OCI-LY7 (cell line): ENCODE data around the gene STAC3.

Source experiments
- CTCF ChIP-seq: fragments of 200-600 bp; sonication (generic); conservative IDR thresholded peaks from 2 replicates; pipeline ENCODE4 v1.5.1; 2014; ENCODE audit warnings: mild to moderate bottlenecking, antibody characterized with exemption, low read length, moderate library complexity, mixed read lengths
- EZH2phosphoT487 ChIP-seq: fragments of 200-600 bp; sonication (generic); IDR thresholded peaks from 2 replicates; pipeline ENCODE4 v1.6.1; 2018; ENCODE audit warnings: low read depth, borderline replicate concordance, mild to moderate bottlenecking, mixed run types, antibody characterized with exemption, low read length, moderate library complexity, mixed read lengths

DNA sequence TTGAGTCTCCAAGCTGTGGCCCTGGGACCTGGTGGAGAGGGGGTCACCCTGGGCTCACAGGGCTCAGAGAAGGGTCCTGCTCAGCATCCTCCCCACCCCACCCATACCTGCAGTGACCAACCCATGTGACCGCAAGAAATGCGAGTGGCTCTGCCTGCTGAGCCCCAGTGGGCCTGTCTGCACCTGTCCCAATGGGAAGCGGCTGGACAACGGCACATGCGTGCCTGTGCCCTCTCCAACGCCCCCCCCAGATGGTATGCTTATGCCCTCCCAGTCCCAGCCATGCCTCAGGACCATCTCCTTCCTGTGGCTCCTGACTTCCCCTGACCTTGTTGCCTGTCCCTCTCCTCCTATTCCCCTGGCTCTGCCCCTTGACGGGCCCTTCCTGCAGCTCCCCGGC is 41.1 kb downstream of the STAC3 start:
- no peak for TF ChIP-seq CTCF
- no peak for TF ChIP-seq EZH2phosphoT487
